ENCODE measurements around the gene CAPN9. TPM values are rescaled to one million over a fixed set of nuclear protein-coding genes. Genes with fewer than 3 reads are reported as not detected.
"Not testable (repeated sequence)": the region's sequence is repeated elsewhere in the genome, so short reads cannot be mapped to it uniquely, and the experiment has no call there.

The CAPN9 gene
- total and polyA plus RNA-seq, 4 donors = not detected

DNA sequence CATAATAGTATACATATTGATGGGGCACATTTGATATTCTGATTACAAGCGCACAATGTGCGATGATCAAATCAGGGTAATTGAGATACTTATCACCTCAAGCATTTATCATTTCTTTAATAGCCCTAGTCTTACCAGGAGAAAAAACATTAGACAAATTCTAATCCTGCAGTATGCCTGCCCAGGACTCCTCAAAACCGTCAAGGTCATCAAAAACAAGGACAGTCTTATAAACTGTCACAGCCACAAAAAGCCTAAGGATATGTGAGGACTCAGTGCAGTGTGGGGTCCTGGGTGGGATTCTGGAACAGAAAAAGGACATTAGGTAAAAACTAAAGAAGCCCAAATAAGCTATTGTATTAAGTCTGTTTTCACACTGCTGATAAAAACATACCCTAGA lies 19.1 kb downstream of the CAPN9 start:
- Histone ChIP-seq H3K9me3 (ENCODE audit: control insufficient read depth in 4 of 4, low read length in 3 of 4) (no peaks in the 10 kb centered on the region), H3K36me3 (ENCODE audit: control insufficient read depth in 4 of 4, insufficient read depth in 3 of 4, low read depth in 1 of 4, low read length in 3 of 4) (no peaks in the 10 kb centered on the region), H3K27me3 (ENCODE audit: control insufficient read depth in 4 of 4, insufficient read depth in 4 of 4, low read length in 3 of 4) (no peaks in the 10 kb centered on the region), H3K4me1 (ENCODE audit: control insufficient read depth in 4 of 4, insufficient read depth in 4 of 4, low read length in 3 of 4) (no peaks in the 10 kb centered on the region), H3K9ac (ENCODE audit: low read depth in 1 of 2, low read length in 2 of 2) (no peak overlapping the region), H3K4me3 (ENCODE audit: low read depth in 1 of 3, low read length in 3 of 3) (no peak overlapping the region), H3K27ac (ENCODE audit: low read depth in 1 of 2, low read length in 2 of 2) (no peak overlapping the region)
- 94% methylated on average over 3 of the region's 3 CpGs for WGBS
- TF ChIP-seq, protein P1, sequence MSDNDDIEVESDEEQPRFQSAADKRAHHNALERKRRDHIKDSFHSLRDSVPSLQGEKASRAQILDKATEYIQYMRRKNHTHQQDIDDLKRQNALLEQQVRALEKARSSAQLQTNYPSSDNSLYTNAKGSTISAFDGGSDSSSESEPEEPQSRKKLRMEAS (IDR thresholded peaks at IDR 0.05) = no peak
- TF ChIP-seq SP1 (IDR thresholded peaks at IDR 0.05) (no peak), RAD21 (IDR thresholded peaks at IDR 0.05) (no peak), FOXA2 (IDR thresholded peaks at IDR 0.05) (no peak), JUND (IDR thresholded peaks at IDR 0.05) (no peak), GABPA (IDR thresholded peaks at IDR 0.05 in 1 of 2, conservative IDR thresholded peaks at IDR 0.05 in 1 of 2) (no peak), EGR1 (IDR thresholded peaks at IDR 0.05; ENCODE audit: low read depth in 2 of 2) (no peak), FOXA1 (IDR thresholded peaks at IDR 0.05) (no peak), HNF4G (IDR thresholded peaks at IDR 0.05) (no peak), RXRA (IDR thresholded peaks at IDR 0.05) (no peak), TAF1 (conservative IDR thresholded peaks at IDR 0.05) (no peak), HNF4A (conservative IDR thresholded peaks at IDR 0.05) (no peak)
- TF ChIP-seq, protein P2, sequence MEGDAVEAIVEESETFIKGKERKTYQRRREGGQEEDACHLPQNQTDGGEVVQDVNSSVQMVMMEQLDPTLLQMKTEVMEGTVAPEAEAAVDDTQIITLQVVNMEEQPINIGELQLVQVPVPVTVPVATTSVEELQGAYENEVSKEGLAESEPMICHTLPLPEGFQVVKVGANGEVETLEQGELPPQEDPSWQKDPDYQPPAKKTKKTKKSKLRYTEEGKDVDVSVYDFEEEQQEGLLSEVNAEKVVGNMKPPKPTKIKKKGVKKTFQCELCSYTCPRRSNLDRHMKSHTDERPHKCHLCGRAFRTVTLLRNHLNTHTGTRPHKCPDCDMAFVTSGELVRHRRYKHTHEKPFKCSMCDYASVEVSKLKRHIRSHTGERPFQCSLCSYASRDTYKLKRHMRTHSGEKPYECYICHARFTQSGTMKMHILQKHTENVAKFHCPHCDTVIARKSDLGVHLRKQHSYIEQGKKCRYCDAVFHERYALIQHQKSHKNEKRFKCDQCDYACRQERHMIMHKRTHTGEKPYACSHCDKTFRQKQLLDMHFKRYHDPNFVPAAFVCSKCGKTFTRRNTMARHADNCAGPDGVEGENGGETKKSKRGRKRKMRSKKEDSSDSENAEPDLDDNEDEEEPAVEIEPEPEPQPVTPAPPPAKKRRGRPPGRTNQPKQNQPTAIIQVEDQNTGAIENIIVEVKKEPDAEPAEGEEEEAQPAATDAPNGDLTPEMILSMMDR (IDR thresholded peaks at IDR 0.05; ENCODE audit: low read depth, low read length, missing input control) = no peak
- TF ChIP-seq, protein P3, sequence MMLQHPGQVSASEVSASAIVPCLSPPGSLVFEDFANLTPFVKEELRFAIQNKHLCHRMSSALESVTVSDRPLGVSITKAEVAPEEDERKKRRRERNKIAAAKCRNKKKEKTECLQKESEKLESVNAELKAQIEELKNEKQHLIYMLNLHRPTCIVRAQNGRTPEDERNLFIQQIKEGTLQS (IDR thresholded peaks at IDR 0.05) = no peak
- no peak for DNase-seq (ENCODE audit: low spot score)

DNA sequence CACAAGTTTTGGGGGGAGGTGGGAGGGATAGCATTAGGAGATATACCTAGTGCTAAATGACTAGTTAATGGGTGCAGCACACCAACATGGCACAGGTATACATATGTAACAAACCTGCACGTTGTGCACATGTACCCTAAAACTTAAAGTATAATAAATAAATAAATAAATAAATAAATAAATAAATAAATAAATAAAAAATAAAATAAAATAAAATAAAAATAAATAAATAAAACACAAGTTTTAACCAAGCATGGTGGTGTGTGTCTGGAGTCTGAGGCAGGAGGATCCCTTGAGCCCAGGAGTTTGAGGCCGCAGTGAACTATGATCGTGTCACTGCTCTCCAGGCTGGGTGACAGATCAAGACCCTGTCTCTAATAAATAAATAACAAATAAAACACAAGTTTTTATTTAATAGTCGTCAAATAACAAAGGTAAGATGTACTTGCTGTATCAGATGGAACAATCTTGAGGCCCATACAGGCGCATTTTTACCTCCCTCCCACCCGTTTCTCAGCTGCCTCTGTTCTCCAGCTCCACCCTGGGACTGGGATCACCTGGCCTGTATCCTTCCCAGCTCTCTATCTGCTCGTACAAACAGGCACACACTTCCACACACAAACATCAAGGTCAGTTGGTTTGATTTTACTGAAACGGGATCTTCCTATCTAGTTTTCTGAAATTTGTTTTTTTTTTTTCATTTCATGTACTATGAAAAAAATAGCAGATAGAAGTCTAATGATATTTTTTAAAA lies 20.8 kb downstream of the CAPN9 start:
- 84% methylated on average over 8 of the region's 8 CpGs for WGBS
- H3K27ac ChIP-seq (ENCODE audit: low read depth in 1 of 2, low read length in 2 of 2); H3K27me3 ChIP-seq (ENCODE audit: control insufficient read depth in 4 of 4, insufficient read depth in 4 of 4, low read length in 3 of 4); H3K4me3 ChIP-seq (ENCODE audit: low read depth in 1 of 3, low read length in 3 of 3); H3K9me3 ChIP-seq (ENCODE audit: control insufficient read depth in 4 of 4, low read length in 3 of 4); H3K9ac ChIP-seq (ENCODE audit: low read depth in 1 of 2, low read length in 2 of 2); H3K36me3 ChIP-seq (ENCODE audit: control insufficient read depth in 4 of 4, insufficient read depth in 3 of 4, low read depth in 1 of 4, low read length in 3 of 4); DNase-seq (ENCODE audit: low spot score): not testable (repeated sequence)
- H3K4me1 ChIP-seq (ENCODE audit: control insufficient read depth in 4 of 4, insufficient read depth in 4 of 4, low read length in 3 of 4) = peaks cover 3 to 15% (median 12%) of the 10 kb centered on the region in 4 donors

DNA sequence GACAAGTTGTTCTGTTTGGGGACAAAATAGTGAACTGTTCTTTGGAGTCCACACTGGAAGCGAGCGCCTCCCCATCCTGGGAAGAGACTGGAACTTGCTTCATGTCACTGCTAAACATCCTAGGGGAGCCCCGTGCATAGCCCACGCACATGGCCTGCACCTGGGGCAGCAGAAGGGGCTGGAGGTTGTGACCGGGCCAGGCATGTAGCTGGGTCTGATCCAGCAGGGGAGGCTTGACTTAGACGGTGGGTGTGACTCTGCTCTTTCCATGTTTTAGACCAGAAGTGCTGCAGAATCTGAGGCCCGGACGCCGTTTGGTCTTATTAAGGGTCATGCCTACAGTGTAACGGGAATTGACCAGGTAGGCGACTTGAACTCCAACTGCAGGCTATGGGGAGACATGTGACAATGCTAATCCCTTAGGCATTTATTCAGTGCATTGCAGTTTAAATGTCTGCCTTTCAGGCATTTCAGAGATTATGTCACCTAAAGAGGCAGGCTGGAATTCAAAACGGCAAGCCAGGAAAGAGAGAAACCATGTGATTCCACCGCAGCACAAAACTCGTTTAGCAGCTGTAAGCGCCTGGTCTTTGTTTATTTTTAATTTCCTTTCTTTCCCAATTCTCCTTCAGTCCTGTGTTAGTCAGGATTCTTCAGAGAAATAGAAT lies 21.8 kb downstream of the CAPN9 start:
- H3K4me3 ChIP-seq (ENCODE audit: low read depth in 1 of 3, low read length in 3 of 3) = no peak overlapping the region
- no peak overlapping the region for H3K9ac ChIP-seq (ENCODE audit: low read depth in 1 of 2, low read length in 2 of 2)
- H3K9me3 ChIP-seq (ENCODE audit: control insufficient read depth in 4 of 4, low read length in 3 of 4) = no peaks in the 10 kb centered on the region
- H3K27ac ChIP-seq (ENCODE audit: low read depth in 1 of 2, low read length in 2 of 2) = no peak overlapping the region
- TF ChIP-seq FOXA2 (IDR thresholded peaks at IDR 0.05) = no peak
- TF ChIP-seq, protein P2 (IDR thresholded peaks at IDR 0.05; ENCODE audit: low read depth, low read length, missing input control) = no peak
- TF ChIP-seq, protein P4, sequence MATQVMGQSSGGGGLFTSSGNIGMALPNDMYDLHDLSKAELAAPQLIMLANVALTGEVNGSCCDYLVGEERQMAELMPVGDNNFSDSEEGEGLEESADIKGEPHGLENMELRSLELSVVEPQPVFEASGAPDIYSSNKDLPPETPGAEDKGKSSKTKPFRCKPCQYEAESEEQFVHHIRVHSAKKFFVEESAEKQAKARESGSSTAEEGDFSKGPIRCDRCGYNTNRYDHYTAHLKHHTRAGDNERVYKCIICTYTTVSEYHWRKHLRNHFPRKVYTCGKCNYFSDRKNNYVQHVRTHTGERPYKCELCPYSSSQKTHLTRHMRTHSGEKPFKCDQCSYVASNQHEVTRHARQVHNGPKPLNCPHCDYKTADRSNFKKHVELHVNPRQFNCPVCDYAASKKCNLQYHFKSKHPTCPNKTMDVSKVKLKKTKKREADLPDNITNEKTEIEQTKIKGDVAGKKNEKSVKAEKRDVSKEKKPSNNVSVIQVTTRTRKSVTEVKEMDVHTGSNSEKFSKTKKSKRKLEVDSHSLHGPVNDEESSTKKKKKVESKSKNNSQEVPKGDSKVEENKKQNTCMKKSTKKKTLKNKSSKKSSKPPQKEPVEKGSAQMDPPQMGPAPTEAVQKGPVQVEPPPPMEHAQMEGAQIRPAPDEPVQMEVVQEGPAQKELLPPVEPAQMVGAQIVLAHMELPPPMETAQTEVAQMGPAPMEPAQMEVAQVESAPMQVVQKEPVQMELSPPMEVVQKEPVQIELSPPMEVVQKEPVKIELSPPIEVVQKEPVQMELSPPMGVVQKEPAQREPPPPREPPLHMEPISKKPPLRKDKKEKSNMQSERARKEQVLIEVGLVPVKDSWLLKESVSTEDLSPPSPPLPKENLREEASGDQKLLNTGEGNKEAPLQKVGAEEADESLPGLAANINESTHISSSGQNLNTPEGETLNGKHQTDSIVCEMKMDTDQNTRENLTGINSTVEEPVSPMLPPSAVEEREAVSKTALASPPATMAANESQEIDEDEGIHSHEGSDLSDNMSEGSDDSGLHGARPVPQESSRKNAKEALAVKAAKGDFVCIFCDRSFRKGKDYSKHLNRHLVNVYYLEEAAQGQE (IDR thresholded peaks at IDR 0.05) = no peak
- TF ChIP-seq EGR1 (IDR thresholded peaks at IDR 0.05; ENCODE audit: low read depth in 2 of 2) = no peak
- TF ChIP-seq RXRA (IDR thresholded peaks at IDR 0.05) = no peak
- TF ChIP-seq, protein P5, sequence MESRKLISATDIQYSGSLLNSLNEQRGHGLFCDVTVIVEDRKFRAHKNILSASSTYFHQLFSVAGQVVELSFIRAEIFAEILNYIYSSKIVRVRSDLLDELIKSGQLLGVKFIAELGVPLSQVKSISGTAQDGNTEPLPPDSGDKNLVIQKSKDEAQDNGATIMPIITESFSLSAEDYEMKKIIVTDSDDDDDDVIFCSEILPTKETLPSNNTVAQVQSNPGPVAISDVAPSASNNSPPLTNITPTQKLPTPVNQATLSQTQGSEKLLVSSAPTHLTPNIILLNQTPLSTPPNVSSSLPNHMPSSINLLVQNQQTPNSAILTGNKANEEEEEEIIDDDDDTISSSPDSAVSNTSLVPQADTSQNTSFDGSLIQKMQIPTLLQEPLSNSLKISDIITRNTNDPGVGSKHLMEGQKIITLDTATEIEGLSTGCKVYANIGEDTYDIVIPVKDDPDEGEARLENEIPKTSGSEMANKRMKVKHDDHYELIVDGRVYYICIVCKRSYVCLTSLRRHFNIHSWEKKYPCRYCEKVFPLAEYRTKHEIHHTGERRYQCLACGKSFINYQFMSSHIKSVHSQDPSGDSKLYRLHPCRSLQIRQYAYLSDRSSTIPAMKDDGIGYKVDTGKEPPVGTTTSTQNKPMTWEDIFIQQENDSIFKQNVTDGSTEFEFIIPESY (IDR thresholded peaks at IDR 0.05) = no peak
- WGBS = 85% methylated on average over 15 of the region's 15 CpGs
- H3K27me3 ChIP-seq (ENCODE audit: control insufficient read depth in 4 of 4, insufficient read depth in 4 of 4, low read length in 3 of 4) = no peaks in the 10 kb centered on the region
- H3K4me1 ChIP-seq (ENCODE audit: control insufficient read depth in 4 of 4, insufficient read depth in 4 of 4, low read length in 3 of 4) = peaks cover 3 to 20% (median 14%) of the 10 kb centered on the region in 4 donors
- H3K36me3 ChIP-seq (ENCODE audit: control insufficient read depth in 4 of 4, insufficient read depth in 3 of 4, low read depth in 1 of 4, low read length in 3 of 4) = no peaks in the 10 kb centered on the region
- no peak for DNase-seq (ENCODE audit: low spot score)

All from liver (tissue), 9 donors.